ENCODE data around the gene WDTC1. TPM values are rescaled to one million over a fixed set of nuclear protein-coding genes. Genes with fewer than 3 reads are reported as not detected.

WDTC1 gene
- total RNA-seq, 6 experiments from 2014 or later, result 17.6 to 22.7 (median 19.8) TPM

- Histone ChIP-seq H3K4me1 (no peaks in the 10 kb centered on the region), H3K9me3 (no peaks in the 10 kb centered on the region), H3K36me3 (peaks cover 0 to 48% (median 2%) of the 10 kb centered on the region in 4 donors), H3K27me3 (no peaks in the 10 kb centered on the region), H3K4me3 (no peak overlapping the region), H3K27ac (no peak overlapping the region)
- no peak for ATAC-seq
- TF ChIP-seq CTCF (IDR thresholded peaks at IDR 0.05), result no peak
- 90% methylated on average over 8 of the region's 10 CpGs for WGBS (ENCODE audit: insufficient coverage, low coverage, low lambda C conversion rate, missing lambda C conversion rate)
- no peak for DNase-seq
- intact Hi-C loops (cut with DNase I), result loop anchor here (5.0 kb wide), 2 partner anchors 91 to 306 kb away; partner anchors contain the start of gene GPR3 (in 1 of the 2)
These were observed 67.3 kb downstream of the WDTC1 start for GRCh38 chr1:27301582-27302199.

DNA sequence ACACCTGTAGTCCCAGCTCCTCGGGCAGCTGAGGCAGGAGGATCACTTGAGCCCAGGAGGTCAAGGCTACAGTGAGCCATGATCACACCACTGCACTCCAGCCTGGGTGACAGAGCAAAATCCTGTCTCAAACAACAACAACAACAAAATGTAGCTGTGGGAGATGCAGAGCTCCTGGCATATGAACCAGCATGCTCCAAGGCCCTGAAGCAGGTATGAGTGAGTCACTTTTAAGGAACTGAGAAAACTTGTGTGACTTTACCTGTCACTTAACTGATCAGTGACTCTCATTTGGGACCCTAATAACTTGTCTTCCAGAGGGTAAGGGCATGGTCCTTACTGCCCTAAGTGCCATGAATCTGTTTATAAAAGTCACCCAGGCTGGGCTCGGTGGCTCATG, 68.2 kb downstream of the WDTC1 start:
- Histone ChIP-seq H3K9me3 (no peaks in the 10 kb centered on the region), H3K27me3 (no peaks in the 10 kb centered on the region), H3K36me3 (peaks cover 0 to 39% (median 2%) of the 10 kb centered on the region in 4 donors), H3K4me1 (no peaks in the 10 kb centered on the region), H3K4me3 (no peak overlapping the region), H3K27ac (no peak overlapping the region)
- DNase-seq (no peak), ATAC-seq (no peak)
- TF ChIP-seq CTCF (IDR thresholded peaks at IDR 0.05) (no peak), POLR2A (IDR thresholded peaks at IDR 0.05) (no peak)
- intact Hi-C loops (cut with DNase I), result loop anchor here (5.0 kb wide), 2 partner anchors 90 to 305 kb away; partner anchors contain the start of gene GPR3 (in 1 of the 2)
- WGBS (ENCODE audit: insufficient coverage, low coverage, low lambda C conversion rate, missing lambda C conversion rate), result 100% methylated on average over 1 of the region's 2 CpGs

- Histone ChIP-seq H3K4me1 (no peaks in the 10 kb centered on the region), H3K27ac (no peak overlapping the region), H3K36me3 (peaks cover 0 to 30% (median 2%) of the 10 kb centered on the region in 4 donors), H3K9me3 (no peaks in the 10 kb centered on the region), H3K4me3 (no peak overlapping the region), H3K27me3 (no peaks in the 10 kb centered on the region)
- ATAC-seq (no peak), DNase-seq (no peak)
- intact Hi-C loops (cut with DNase I), result loop anchor here (5.0 kb wide), 2 partner anchors 89 to 304 kb away; partner anchors contain the start of gene GPR3 (in 1 of the 2)
- TF ChIP-seq POLR2A (IDR thresholded peaks at IDR 0.05) (no peak), CTCF (IDR thresholded peaks at IDR 0.05) (no peak)
- over 99% methylated on average over 11 of the region's 15 CpGs for WGBS (ENCODE audit: insufficient coverage, low coverage, low lambda C conversion rate, missing lambda C conversion rate)
These were observed 69.1 kb downstream of the WDTC1 start for GRCh38 chr1:27303509-27303908.

DNA sequence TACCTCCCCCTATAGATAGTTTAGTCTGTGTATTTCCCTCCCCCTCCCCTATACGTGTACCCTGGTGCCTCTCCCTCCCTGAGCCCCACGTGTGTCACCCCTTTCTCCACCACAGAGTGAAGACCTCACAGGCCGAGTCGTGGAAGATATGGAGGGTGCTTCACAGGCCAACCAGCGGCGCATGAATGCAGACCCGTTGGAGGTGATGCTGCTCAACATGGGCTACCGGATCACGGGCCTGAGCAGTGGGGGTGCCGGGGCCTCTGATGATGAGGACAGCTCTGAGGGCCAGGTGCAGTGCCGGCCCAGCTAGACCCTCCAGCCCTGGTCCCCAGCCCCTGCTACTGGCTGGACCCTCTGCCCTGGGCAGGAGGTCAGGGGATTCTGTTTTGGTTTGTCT, 71.6 kb downstream of the WDTC1 start:
- Histone ChIP-seq H3K27ac (no peak overlapping the region), H3K4me1 (no peaks in the 10 kb centered on the region), H3K36me3 (peaks cover 0 to 23% (median 2%) of the 10 kb centered on the region in 4 donors), H3K4me3 (no peak overlapping the region), H3K9me3 (no peaks in the 10 kb centered on the region), H3K27me3 (no peaks in the 10 kb centered on the region)
- 88% methylated on average over 7 of the region's 11 CpGs for WGBS (ENCODE audit: insufficient coverage, low coverage, low lambda C conversion rate, missing lambda C conversion rate)
- TF ChIP-seq CTCF (IDR thresholded peaks at IDR 0.05), result no peak
- no peak for TF ChIP-seq POLR2A (IDR thresholded peaks at IDR 0.05)
- DNase-seq (no peak), ATAC-seq (peak in 1 of 4 donors; percentile 18)
- intact Hi-C loops (cut with DNase I), result no loop called here

Data from right lobe of liver (tissue), 6 donors.